Endothelial cell of umbilical vein (primary cell): ENCODE results near the gene MAPK4. TPM values are rescaled to one million over a fixed set of nuclear protein-coding genes. Genes with fewer than 3 reads are reported as not detected.

Experiments used
- BruUV-seq: library from RNA; stranded (reverse); fragments of 400-500 nt; replicated peaks from 2 replicates; lab custom pipeline; 2021; lab: Mats Ljungman, UMichigan
- CTCF ChIA-PET: fragments of 300-600, 350-600 bp; sonication (Branson Sonifier 250); formaldehyde crosslinking; loops from one replicate; lab custom pipeline; 2021; ENCODE audit warnings: antibody characterized with exemption, inconsistent platforms; lab: Charles Lee
- POLR2A ChIA-PET: fragments of 300-600, 350-600 bp; sonication (Branson Sonifier 250); formaldehyde crosslinking; loops from one replicate; lab custom pipeline; 2021; ENCODE audit warnings: antibody characterized with exemption, inconsistent platforms; lab: Charles Lee
- DNase-seq: peaks from one replicate; pipeline ENCODE4 v3.0.0-alpha.2; 2011; ENCODE audit warnings: low read depth, low spot score
- FAIRE-seq: peaks from 2 replicates; lab custom pipeline; 2011; peaks lifted over from hg19 to GRCh38; lab: Jason Lieb, UNC
- H2AFZ ChIP-seq: 2 replicates; pipeline ENCODE4 v1.6.0; 2012; ENCODE audit warnings: low read depth, low read length, control low read depth, inconsistent platforms
- H3K27ac ChIP-seq: 2 replicates; pipeline ENCODE4 v1.5.1; 2011; ENCODE audit warnings: low read depth, mild to moderate bottlenecking, control low read depth, low read length, moderate library complexity; ENCODE audit not compliant: insufficient read depth
- H3K27me3 ChIP-seq, 2 experiments: 2 replicates each; pipeline versions ENCODE4 v1.6.0 to v1.6.1; 2011; ENCODE audit warnings: low read length in 2 of 2, mixed read lengths in 1 of 2; ENCODE audit not compliant: control insufficient read depth in 2 of 2, insufficient read depth in 2 of 2
- H3K36me3 ChIP-seq, 2 experiments: 2 replicates in 1 of 2; 3 replicates in 1 of 2; pipeline ENCODE4 v1.5.1; 2011; ENCODE audit warnings: low read length in 2 of 2, mild to moderate bottlenecking in 1 of 2, moderate library complexity in 1 of 2; ENCODE audit not compliant: control insufficient read depth in 2 of 2, insufficient read depth in 2 of 2; ENCODE audit errors: extremely low read depth in 1 of 2
- H3K4me1 ChIP-seq: 3 replicates; pipeline ENCODE4 v1.5.1; 2011; ENCODE audit warnings: mild to moderate bottlenecking, low read length; ENCODE audit not compliant: control insufficient read depth, insufficient read depth; ENCODE audit errors: extremely low read depth
- H3K4me2 ChIP-seq: 2 replicates; pipeline ENCODE4 v1.6.1; 2011; ENCODE audit warnings: low read length, control low read depth, mixed read lengths; ENCODE audit not compliant: insufficient read depth
- H3K4me3 ChIP-seq, 3 experiments: fragments of 200-600 bp in 1 of 3; sonication (generic), shearing (Covaris generic) in 1 of 3; replicated peaks in 1 of 3; 2 replicates each; pipeline ENCODE4 v1.5.1; 2011 to 2016; ENCODE audit warnings: control low read depth in 3 of 3, low read length in 3 of 3, mild to moderate bottlenecking in 2 of 3, inconsistent platforms in 1 of 3, low read depth in 1 of 3, moderate library complexity in 1 of 3; ENCODE audit not compliant: insufficient read depth in 1 of 3
- H3K79me2 ChIP-seq: 2 replicates; pipeline ENCODE4 v1.6.0; 2012; ENCODE audit warnings: low read length, inconsistent platforms; ENCODE audit not compliant: control insufficient read depth, insufficient read depth
- H3K9ac ChIP-seq: replicated peaks from 2 replicates; pipeline ENCODE3; 2011; ENCODE audit warnings: low read length, control low read depth; ENCODE audit not compliant: insufficient read depth; ENCODE audit errors: extremely low read depth
- H3K9me1 ChIP-seq: replicated peaks from 3 replicates; pipeline ENCODE4 v1.6.0; 2011; ENCODE audit warnings: mild to moderate bottlenecking, low read length; ENCODE audit not compliant: control insufficient read depth, insufficient read depth; ENCODE audit errors: extremely low read depth
- H3K9me3 ChIP-seq: replicated peaks from 2 replicates; pipeline ENCODE4 v1.5.1; 2012; ENCODE audit warnings: low read length, inconsistent platforms; ENCODE audit not compliant: control insufficient read depth, insufficient read depth
- H4K20me1 ChIP-seq: replicated peaks from 2 replicates; pipeline ENCODE3; 2011; ENCODE audit warnings: mild to moderate bottlenecking, low read length; ENCODE audit not compliant: control insufficient read depth, insufficient read depth; ENCODE audit errors: extremely low read depth
- EZH2 ChIP-seq: IDR thresholded peaks from 2 replicates; pipeline ENCODE4 v1.6.1; 2012; ENCODE audit warnings: borderline replicate concordance, low read depth, mild to moderate bottlenecking, moderate library complexity, low read length, inconsistent platforms; ENCODE audit not compliant: severe bottlenecking
- FOS ChIP-seq: IDR thresholded peaks from 2 replicates; pipeline ENCODE4 v1.6.1; 2011; ENCODE audit warnings: mild to moderate bottlenecking, low read length, moderate library complexity, borderline replicate concordance; ENCODE audit not compliant: insufficient read depth
- GATA2 ChIP-seq: IDR thresholded peaks from 2 replicates; pipeline ENCODE4 v1.7.0; 2011; ENCODE audit warnings: low read depth, mild to moderate bottlenecking, moderate library complexity, mixed read lengths, low read length; ENCODE audit not compliant: insufficient read length, insufficient read depth
- JUN ChIP-seq: IDR thresholded peaks from 2 replicates; pipeline ENCODE4 v1.6.1; 2011; ENCODE audit warnings: borderline replicate concordance, low read depth; ENCODE audit not compliant: insufficient read length, insufficient read depth
- MYC ChIP-seq: IDR thresholded peaks from one replicate; pipeline ENCODE4 v1.6.1; 2011; ENCODE audit warnings: mild to moderate bottlenecking, low read depth, low read length
- POLR2A ChIP-seq: IDR thresholded peaks from 2 replicates; pipeline ENCODE4 v1.6.1; 2012; ENCODE audit warnings: low read depth, mild to moderate bottlenecking, control low read depth, low read length
- POLR2AphosphoS5 ChIP-seq: IDR thresholded peaks from 2 replicates; pipeline ENCODE4 v1.6.1; 2012; ENCODE audit warnings: low read depth, mild to moderate bottlenecking, control low read depth, low read length, moderate library complexity; ENCODE audit not compliant: insufficient read depth
- dilution Hi-C: fragments of 300-500 bp; cut with MboI; formaldehyde crosslinking; loops from one replicate; pipeline ENCODE4 v1.15.0; 2019; ENCODE audit warnings: low sequenced_read_pairs; ENCODE audit not compliant: extremely low pct_ligation_motif_present
- intact Hi-C: fragments of 100-400 bp; cut with micrococcal nuclease; formaldehyde crosslinking; loops from one replicate; pipeline ENCODE4 v1.10.0; 2022
- polyA plus RNA-seq, 4 experiments: library from polyadenylated mRNA; depleted of rRNA in 3 of 4; stranded (reverse) in 3 of 4; unstranded in 1 of 4; fragments of >200 nt; gene quantifications; 2 replicates each; pipeline versions ENCODE4 v1.2.1 to v1.2.3, GENCODE V29; 2011 to 2012; ENCODE audit warnings: missing spikeins in 1 of 4
- total RNA-seq: library from RNA; stranded (reverse); gene quantifications from 2 replicates; pipeline ENCODE4 v1.2.3, GENCODE V29; 2021
- TF ChIP-seq, protein P1 (sequence below): IDR thresholded peaks from 2 replicates; pipeline ENCODE4 v1.6.1; 2011; ENCODE audit not compliant: insufficient read depth, insufficient read length
- TF ChIP-seq, protein P2 (sequence below), 2 donors: IDR thresholded peaks; 1 replicate in 1 of 2; 2 replicates in 1 of 2; pipeline ENCODE4 v1.5.1; 2011; ENCODE audit warnings: low read length in 2 of 2, mild to moderate bottlenecking in 2 of 2, moderate library complexity in 2 of 2, control low read depth in 1 of 2, inconsistent platforms in 1 of 2, low read depth in 1 of 2; ENCODE audit not compliant: insufficient read depth in 1 of 2; ENCODE audit errors: extremely low read depth in 1 of 2

The MAPK4 gene
- total and polyA plus RNA-seq, 2 donors (not counting 3 experiments of a cell fraction or from before 2014, with no cell fraction given), result not detected

DNA sequence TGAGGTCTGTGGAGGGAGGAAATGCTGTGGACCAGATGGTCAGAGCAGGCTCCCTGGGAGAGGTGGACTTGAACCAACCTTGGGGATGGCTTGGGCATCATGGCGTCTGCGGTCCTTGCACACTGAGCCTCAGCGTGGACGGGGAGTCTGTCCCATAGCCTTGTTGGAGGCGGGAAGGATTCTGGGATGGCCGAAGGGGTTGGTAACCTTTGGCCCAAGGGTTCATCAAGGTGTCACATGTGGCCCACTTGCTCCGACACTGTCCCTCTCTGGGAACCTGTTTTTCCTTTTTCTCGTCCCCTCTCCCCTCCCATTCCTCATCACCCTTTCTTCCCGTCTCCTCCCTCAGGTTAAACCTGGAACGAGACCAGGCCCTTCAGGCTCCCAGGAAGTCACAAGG, 66.4 kb downstream of the MAPK4 start:
- FAIRE-seq, result no peak
- no peaks in the 10 kb centered on the region for H3K9me1 ChIP-seq
- no peaks in the 10 kb centered on the region for H3K79me2 ChIP-seq
- H4K20me1 ChIP-seq, result no peaks in the 10 kb centered on the region
- H3K9ac ChIP-seq, result no peak overlapping the region
- no TSS peak for BruUV-seq
- dilution Hi-C loops, result no loop called here
- no peak for DNase-seq
- POLR2A ChIA-PET, result no interaction called here
- H3K36me3 ChIP-seq, result no peaks in the 10 kb centered on the region
- H2AFZ ChIP-seq, result no peak overlapping the region
- no peak overlapping the region for H3K4me3 ChIP-seq
- H3K27ac ChIP-seq, result no peak overlapping the region
- TF ChIP-seq MYC (no peak), FOS (no peak), EZH2 (no peak), POLR2AphosphoS5 (no peak), JUN (no peak), GATA2 (no peak), POLR2A (no peak)
- TF ChIP-seq, protein P1, sequence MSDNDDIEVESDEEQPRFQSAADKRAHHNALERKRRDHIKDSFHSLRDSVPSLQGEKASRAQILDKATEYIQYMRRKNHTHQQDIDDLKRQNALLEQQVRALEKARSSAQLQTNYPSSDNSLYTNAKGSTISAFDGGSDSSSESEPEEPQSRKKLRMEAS, result no peak
- TF ChIP-seq, protein P2, sequence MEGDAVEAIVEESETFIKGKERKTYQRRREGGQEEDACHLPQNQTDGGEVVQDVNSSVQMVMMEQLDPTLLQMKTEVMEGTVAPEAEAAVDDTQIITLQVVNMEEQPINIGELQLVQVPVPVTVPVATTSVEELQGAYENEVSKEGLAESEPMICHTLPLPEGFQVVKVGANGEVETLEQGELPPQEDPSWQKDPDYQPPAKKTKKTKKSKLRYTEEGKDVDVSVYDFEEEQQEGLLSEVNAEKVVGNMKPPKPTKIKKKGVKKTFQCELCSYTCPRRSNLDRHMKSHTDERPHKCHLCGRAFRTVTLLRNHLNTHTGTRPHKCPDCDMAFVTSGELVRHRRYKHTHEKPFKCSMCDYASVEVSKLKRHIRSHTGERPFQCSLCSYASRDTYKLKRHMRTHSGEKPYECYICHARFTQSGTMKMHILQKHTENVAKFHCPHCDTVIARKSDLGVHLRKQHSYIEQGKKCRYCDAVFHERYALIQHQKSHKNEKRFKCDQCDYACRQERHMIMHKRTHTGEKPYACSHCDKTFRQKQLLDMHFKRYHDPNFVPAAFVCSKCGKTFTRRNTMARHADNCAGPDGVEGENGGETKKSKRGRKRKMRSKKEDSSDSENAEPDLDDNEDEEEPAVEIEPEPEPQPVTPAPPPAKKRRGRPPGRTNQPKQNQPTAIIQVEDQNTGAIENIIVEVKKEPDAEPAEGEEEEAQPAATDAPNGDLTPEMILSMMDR (IDR thresholded peaks at IDR 0.05; ENCODE audit: extremely low read depth in 1 of 2, insufficient read depth in 1 of 2, low read depth in 1 of 2, low read length in 2 of 2), result no peak
- CTCF ChIA-PET, result no interaction called here
- no peaks in the 10 kb centered on the region for H3K27me3 ChIP-seq
- H3K9me3 ChIP-seq, result no peaks in the 10 kb centered on the region
- no peak overlapping the region for H3K4me2 ChIP-seq
- H3K4me1 ChIP-seq, result no peaks in the 10 kb centered on the region
- intact Hi-C loops, result no loop called here
